Measurements from ENCODE around the gene OLFML2A.

Gene OLFML2A

GRCh38 chr9:124808246-124808956 lies 31.5 kb downstream of the OLFML2A start:
- Histone ChIP-seq H3K27ac (ENCODE audit: extremely low read depth, low read depth, low read length) (no peak overlapping the region), H3K4me3 (ENCODE audit: low read depth, low read length) (no peak overlapping the region), H3K36me3 (ENCODE audit: control insufficient read depth in 2 of 2, insufficient read depth in 1 of 2, low read length in 2 of 2) (no peaks in the 10 kb centered on the region), H3K9me3 (ENCODE audit: control insufficient read depth, insufficient read depth, low read depth, low read length) (no peaks in the 10 kb centered on the region), H3K4me1 (ENCODE audit: control insufficient read depth, insufficient read depth, low read length) (0 out of 2 replicates have a peak, but pooled peaks cover 3% of the 10 kb centered on the region)
- ChIA-PET POLR2A (interaction anchor here (1.5 kb wide), 1 partner anchor 9 kb away, joined by 5 read pairs; no protein-coding TSS in a partner anchor), CTCF (interaction anchor here (1.7 to 10.0 kb wide), 2 partner anchors 13 to 34 kb away, joined by 10 to 97 read pairs; partner anchors contain the start of genes NR6A1 and OLFML2A)
- no peak for TF ChIP-seq ZNF366 (tag by site-specific recombination; conservative IDR thresholded peaks at IDR 0.05)
- no peak for TF ChIP-seq HIC1 (tag by site-specific recombination; IDR thresholded peaks at IDR 0.05)
- no peak for TF ChIP-seq OSR2 (tag by site-specific recombination; IDR thresholded peaks at IDR 0.05)
- no peak for TF ChIP-seq TCF7L2 (IDR thresholded peaks at IDR 0.05; ENCODE audit: borderline replicate concordance, low read depth, low read length)
- TF ChIP-seq HOXC10 (CRISPR knock-in tag; IDR thresholded peaks at IDR 0.05), result no peak
- TF ChIP-seq ZNF157 (tag by site-specific recombination; IDR thresholded peaks at IDR 0.05), result no peak
- TF ChIP-seq ZNF530 (tag by site-specific recombination; IDR thresholded peaks at IDR 0.05; ENCODE audit: low read depth), result no peak
- TF ChIP-seq ZNF624 (tag by site-specific recombination; IDR thresholded peaks at IDR 0.05), result no peak
- TF ChIP-seq, protein P1, sequence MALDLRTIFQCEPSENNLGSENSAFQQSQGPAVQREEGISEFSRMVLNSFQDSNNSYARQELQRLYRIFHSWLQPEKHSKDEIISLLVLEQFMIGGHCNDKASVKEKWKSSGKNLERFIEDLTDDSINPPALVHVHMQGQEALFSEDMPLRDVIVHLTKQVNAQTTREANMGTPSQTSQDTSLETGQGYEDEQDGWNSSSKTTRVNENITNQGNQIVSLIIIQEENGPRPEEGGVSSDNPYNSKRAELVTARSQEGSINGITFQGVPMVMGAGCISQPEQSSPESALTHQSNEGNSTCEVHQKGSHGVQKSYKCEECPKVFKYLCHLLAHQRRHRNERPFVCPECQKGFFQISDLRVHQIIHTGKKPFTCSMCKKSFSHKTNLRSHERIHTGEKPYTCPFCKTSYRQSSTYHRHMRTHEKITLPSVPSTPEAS (tag by site-specific recombination; IDR thresholded peaks at IDR 0.05), result no peak
- no peak for TF ChIP-seq MYNN (tag by site-specific recombination; IDR thresholded peaks at IDR 0.05; ENCODE audit: borderline replicate concordance)
- no peak for TF ChIP-seq ZNF146 (tag by site-specific recombination; IDR thresholded peaks at IDR 0.05)
- TF ChIP-seq ZNF394 (tag by site-specific recombination; IDR thresholded peaks at IDR 0.05; ENCODE audit: borderline replicate concordance), result no peak
- TF ChIP-seq, protein P2, sequence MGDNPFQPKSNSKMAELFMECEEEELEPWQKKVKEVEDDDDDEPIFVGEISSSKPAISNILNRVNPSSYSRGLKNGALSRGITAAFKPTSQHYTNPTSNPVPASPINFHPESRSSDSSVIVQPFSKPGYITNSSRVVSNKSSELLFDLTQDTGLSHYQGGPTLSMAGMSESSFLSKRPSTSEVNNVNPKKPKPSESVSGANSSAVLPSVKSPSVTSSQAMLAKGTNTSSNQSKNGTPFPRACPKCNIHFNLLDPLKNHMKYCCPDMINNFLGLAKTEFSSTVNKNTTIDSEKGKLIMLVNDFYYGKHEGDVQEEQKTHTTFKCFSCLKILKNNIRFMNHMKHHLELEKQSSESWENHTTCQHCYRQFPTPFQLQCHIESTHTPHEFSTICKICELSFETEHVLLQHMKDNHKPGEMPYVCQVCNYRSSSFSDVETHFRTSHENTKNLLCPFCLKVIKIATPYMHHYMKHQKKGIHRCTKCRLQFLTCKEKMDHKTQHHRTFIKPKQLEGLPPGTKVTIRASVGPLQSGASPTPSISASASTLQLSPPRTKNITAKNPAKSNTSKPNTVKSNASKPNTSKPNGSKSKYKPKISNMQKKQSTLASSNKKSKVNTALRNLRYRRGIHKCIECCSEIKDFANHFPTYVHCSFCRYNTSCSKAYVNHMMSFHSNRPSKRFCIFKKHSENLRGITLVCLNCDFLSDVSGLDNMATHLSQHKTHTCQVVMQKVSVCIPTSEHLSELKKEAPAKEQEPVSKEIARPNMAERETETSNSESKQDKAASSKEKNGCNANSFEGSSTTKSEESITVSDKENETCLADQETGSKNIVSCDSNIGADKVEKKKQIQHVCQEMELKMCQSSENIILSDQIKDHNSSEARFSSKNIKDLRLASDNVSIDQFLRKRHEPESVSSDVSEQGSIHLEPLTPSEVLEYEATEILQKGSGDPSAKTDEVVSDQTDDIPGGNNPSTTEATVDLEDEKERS (tag by site-specific recombination; IDR thresholded peaks at IDR 0.05), result no peak
- no peak for TF ChIP-seq ZNF202 (tag by site-specific recombination; IDR thresholded peaks at IDR 0.05; ENCODE audit: borderline replicate concordance)
- TF ChIP-seq BCL11B (tag by site-specific recombination; IDR thresholded peaks at IDR 0.05; ENCODE audit: low read depth), result no peak
- TF ChIP-seq ZNF23 (tag by site-specific recombination; IDR thresholded peaks at IDR 0.05; ENCODE audit: borderline replicate concordance), result no peak
- no peak for TF ChIP-seq ZNF670 (tag by site-specific recombination; IDR thresholded peaks at IDR 0.05; ENCODE audit: low read depth)
- no peak for TF ChIP-seq ZFHX2 (tag by site-specific recombination; conservative IDR thresholded peaks at IDR 0.05)

DNA sequence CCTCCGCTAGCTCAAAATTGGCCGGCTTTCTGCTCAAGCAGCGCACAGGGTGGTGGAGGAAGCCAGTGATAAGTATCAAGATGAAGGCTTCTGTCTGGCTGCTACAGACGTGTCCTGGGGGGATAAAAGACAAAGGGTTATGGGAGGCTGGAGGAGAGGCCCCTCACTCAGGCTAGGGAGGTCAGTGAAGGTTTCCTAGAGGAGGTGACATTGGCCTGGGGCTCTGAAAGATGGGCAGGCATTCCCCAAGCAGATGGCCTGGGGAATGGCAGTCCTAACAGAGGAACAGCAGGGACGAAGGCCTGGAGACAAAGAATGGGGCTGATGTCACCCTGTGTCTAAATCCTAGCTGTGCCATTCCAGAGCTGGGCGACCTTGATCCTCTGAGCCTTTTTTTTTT lies 32.3 kb downstream of the OLFML2A start:
- no peaks in the 10 kb centered on the region for H3K9me3 ChIP-seq (ENCODE audit: control insufficient read depth, insufficient read depth, low read depth, low read length)
- no peak overlapping the region for H3K4me3 ChIP-seq (ENCODE audit: low read depth, low read length)
- H3K4me1 ChIP-seq (ENCODE audit: control insufficient read depth, insufficient read depth, low read length), result 0 out of 2 replicates have a peak, but pooled peaks cover 3% of the 10 kb centered on the region
- POLR2A ChIA-PET, result interaction anchor here (1.5 kb wide), 1 partner anchor 10 kb away, joined by 5 read pairs; no protein-coding TSS in a partner anchor
- H3K27ac ChIP-seq (ENCODE audit: extremely low read depth, low read depth, low read length), result no peak overlapping the region
- no peaks in the 10 kb centered on the region for H3K36me3 ChIP-seq (ENCODE audit: control insufficient read depth in 2 of 2, insufficient read depth in 1 of 2, low read length in 2 of 2)
- CTCF ChIA-PET, result interaction anchor here (0.6 to 10.0 kb wide), 4 partner anchors 13 to 390 kb away, joined by 4 to 97 read pairs (median 42); partner anchors contain the start of genes NR6A1, OLFML2A and WDR38
- no peak for TF ChIP-seq ZNF341 (tag by site-specific recombination; IDR thresholded peaks at IDR 0.05; ENCODE audit: low read depth)
- no peak for TF ChIP-seq ZNF184 (tag by site-specific recombination; IDR thresholded peaks at IDR 0.05)
- no peak for TF ChIP-seq ZNF140 (tag by site-specific recombination; IDR thresholded peaks at IDR 0.05)
- no peak for TF ChIP-seq ZNF24 (tag by site-specific recombination; IDR thresholded peaks at IDR 0.05)
- no peak for TF ChIP-seq PRDM1 (tag by site-specific recombination; IDR thresholded peaks at IDR 0.05)
- no peak for TF ChIP-seq BCL11B (tag by site-specific recombination; IDR thresholded peaks at IDR 0.05; ENCODE audit: low read depth)
- TF ChIP-seq ZNF785 (tag by site-specific recombination; IDR thresholded peaks at IDR 0.05), result no peak
- TF ChIP-seq, protein P3, sequence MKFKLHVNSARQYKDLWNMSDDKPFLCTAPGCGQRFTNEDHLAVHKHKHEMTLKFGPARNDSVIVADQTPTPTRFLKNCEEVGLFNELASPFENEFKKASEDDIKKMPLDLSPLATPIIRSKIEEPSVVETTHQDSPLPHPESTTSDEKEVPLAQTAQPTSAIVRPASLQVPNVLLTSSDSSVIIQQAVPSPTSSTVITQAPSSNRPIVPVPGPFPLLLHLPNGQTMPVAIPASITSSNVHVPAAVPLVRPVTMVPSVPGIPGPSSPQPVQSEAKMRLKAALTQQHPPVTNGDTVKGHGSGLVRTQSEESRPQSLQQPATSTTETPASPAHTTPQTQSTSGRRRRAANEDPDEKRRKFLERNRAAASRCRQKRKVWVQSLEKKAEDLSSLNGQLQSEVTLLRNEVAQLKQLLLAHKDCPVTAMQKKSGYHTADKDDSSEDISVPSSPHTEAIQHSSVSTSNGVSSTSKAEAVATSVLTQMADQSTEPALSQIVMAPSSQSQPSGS (tag by site-specific recombination; IDR thresholded peaks at IDR 0.05; ENCODE audit: low read depth), result no peak
- no peak for TF ChIP-seq ZNF175 (tag by site-specific recombination; IDR thresholded peaks at IDR 0.05)
- TF ChIP-seq WT1 (tag by site-specific recombination; IDR thresholded peaks at IDR 0.05), result no peak

All from HEK293 (cell line).